CD4-positive, alpha-beta T cell treated with Interleukin-10 for 1 hour (primary cell): ENCODE measurements around the gene DPH3.

Experiments
- DNase-seq: peaks from one replicate; pipeline ENCODE4 v3.0.0-alpha.2; 2020

The DPH3 gene

DNA sequence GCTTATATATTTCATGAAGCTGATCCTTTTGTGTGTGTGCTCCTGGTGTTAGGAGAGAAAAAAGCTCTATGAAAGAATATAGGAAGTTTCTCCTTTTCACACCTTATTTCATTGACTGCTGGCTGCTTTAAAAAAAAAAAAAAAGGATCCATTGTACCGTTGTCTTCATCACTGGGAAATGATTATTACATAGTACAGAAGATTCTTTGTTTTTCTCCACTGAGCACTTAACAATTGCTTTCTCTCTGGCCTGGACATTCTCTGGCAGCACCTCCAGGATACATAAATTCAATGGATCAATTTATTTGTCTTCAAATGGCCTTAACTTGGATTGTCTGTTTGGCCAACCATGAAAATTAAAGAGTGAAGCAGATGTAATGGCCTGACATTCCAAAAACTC lies 37.2 kb downstream of the DPH3 start:
- no peak for DNase-seq

DNA sequence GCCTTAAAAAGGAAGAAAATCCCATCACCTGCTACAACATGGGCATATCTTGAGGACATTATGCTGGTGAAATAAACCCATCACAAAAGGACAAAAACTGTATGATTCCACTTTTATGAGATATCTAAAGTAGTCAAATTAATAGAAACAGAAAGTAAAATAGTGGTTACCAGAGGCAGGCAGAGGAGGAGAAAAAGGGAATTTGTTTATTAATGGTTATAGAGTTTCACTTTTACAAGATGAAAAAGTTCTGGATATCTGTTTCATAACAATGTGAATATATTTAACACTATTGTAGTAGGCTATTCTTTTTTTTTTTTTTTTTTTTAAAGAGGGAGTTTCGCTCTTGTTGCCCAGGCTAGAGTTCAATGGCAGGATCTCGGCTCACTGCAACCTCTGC lies 40.4 kb downstream of the DPH3 start:
- no peak for DNase-seq

DNA sequence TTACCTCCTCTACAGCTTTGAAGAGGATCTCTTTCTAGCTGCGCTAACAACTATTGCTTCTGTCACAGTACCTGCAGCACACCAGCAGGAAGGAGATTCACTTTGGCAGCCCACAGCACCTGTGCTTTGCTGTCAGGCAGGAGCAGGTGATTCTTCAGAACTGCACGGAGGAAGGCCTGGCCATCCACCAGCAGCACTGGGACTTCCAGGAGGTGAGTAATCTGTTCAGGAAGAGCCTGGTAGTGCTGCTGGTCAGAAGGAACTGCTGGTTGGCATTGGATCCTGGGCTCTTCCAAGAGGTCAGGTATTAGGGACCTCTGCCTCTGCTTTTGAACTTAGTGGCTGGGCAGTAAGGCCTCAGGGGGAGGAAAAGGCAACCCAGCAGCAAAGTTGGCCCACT lies 42.2 kb downstream of the DPH3 start:
- DNase-seq, result no peak

GRCh38 chr3:16221990-16222389 lies 42.8 kb downstream of the DPH3 start:
- DNase-seq, result no peak

DNA sequence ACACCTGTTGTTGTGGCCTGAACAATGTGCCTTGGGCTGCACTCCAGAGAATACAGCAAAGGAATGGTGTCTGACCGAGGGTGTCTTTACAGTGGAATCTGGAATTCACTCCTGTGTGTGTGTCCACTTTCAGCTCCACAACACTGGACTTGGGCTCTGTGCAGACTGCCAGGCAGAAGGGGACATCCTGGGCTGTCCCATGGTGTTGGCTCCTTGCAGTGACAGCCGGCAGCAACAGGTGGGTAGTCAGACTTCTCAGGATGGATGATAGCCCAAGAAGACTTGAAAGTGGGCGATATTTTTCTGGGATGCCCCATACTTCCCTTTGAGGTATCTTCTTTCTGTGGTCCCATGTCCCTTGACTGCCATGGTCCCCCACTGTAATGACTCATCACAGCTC lies 45.0 kb downstream of the DPH3 start:
- no peak for DNase-seq

DNA sequence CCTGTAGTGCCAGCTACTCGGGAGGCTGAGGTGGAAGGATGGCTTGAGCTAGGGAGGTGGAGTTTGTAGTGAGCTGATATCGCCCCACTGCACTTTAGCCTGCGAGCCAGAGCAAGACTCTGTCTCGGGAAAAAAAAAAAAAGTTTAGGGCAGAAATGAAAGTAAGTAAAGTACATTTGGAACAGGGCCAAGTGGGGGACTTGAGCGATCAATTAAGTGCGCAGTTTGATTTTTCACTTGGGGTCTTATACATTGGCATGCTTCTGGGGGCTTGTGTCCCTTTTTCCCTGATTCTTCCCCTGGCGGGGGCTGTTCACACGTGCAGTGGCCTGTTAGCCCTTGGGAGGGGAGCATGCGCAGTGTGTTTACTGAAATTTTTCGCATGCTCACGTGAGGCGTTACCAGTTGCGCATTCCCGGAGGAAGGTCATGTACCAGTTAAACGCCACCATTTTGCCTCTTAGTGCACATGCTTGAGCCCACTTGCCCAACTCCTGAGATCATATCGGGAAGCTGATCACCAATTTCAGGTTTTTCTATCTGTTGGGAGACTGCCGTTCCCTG lies 48.3 kb downstream of the DPH3 start:
- no peak for DNase-seq

DNA sequence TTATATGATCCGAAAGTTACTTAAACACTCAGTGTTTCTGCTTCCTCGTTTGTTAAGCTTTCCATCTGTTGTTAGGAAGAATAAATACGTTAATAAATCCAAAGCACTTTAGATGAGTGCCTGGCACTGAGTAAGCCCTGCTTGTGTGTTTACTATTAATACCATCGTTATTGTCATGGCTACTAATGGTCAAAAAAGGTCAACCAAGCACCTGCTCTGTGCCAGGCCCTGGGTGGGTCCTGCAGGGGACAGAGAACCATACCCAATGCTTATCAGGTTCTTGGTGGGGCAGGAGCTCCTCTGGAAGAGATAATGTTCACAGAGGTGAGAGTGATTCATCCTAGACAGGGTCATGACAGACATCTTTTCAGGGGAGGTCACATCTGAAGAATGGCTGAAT lies 50.4 kb downstream of the DPH3 start:
- no peak for DNase-seq

DNA sequence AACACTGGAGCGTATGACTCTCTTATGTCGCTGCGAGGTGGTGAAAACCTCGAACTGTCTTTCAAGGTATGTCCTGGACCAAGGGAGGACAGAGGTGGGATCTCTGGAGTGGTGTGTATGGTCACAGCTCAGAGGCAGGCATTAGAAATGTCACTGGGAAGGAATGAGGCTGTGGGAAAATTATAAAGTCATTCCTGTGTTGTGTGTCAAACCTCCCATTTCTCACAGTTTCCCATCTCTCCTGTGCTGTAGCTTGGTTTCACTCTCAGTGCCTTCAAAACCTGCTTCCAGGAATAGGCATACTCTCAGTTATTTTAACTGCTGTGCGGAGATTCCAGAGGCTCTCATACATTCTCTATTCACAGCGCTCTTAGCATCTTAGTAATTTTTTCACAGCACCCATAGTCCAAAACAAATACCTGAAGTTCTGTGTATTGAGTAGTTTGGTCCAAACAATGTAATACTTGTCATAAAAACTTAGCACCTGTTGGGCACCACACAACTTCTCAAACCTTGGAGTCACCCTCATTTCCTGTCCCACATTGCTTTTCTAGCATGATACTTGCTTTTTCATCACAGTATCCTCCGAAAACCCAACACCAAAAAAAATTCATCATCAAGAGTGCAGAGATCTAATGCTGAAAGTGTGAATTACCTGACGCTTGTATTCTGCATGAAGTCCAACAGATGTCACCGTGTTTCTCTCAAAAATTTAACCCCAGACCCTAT lies 53.4 kb downstream of the DPH3 start:
- DNase-seq, result no peak
